Spinal cord (tissue), 10 donors: ENCODE data around the gene AFTPH. TPM values are rescaled to one million over a fixed set of nuclear protein-coding genes. Genes with fewer than 3 reads are reported as not detected.
A peak's percentile ranks its signal among the peaks of the same experiment; 100 is the strongest.
"Not testable (repeated sequence)": the region's sequence is repeated elsewhere in the genome, so short reads cannot be mapped to it uniquely, and the experiment has no call there.

Experiments
- DNase-seq, 6 donors: peaks; one replicate each; pipeline versions ENCODE4 v3.0.0 to v3.0.0-alpha.2; 2013 to 2015; ENCODE audit warnings: low spot score in 6 of 6, low read depth in 4 of 6
- H3K27ac ChIP-seq: one replicate; pipeline ENCODE4 v1.5.1; 2013; ENCODE audit warnings: low read depth, low read length, control low read depth
- H3K27me3 ChIP-seq: one replicate; pipeline ENCODE4 v1.6.1; 2013; ENCODE audit warnings: low read length; ENCODE audit not compliant: control insufficient read depth, insufficient read depth
- H3K36me3 ChIP-seq: one replicate; pipeline ENCODE4 v1.6.1; 2013; ENCODE audit warnings: low read length; ENCODE audit not compliant: control insufficient read depth, insufficient read depth
- H3K4me1 ChIP-seq: one replicate; pipeline ENCODE4 v1.6.1; 2013; ENCODE audit warnings: low read length; ENCODE audit not compliant: control insufficient read depth, insufficient read depth
- H3K4me3 ChIP-seq: one replicate; pipeline ENCODE4 v1.5.1; 2013; ENCODE audit warnings: low read depth, low read length, control low read depth
- H3K9me3 ChIP-seq: one replicate; pipeline ENCODE4 v1.6.1; 2013; ENCODE audit warnings: low read length; ENCODE audit not compliant: control insufficient read depth, insufficient read depth
- WGBS: methylation state at CpG from one replicate; pipeline ENCODE4 v1.1.5; 2013; ENCODE audit warnings: missing lambda C conversion rate; ENCODE audit not compliant: insufficient coverage; 5-methylcytosine and 5-hydroxymethylcytosine counted together
- polyA plus RNA-seq, 2 donors: library from polyadenylated mRNA; unstranded; fragments of 120-200 nt; gene quantifications; one replicate each; pipeline ENCODE4 v1.2.1, GENCODE V29; 2013; ENCODE audit not compliant: insufficient read length in 2 of 2
- total RNA-seq, 2 donors: library from RNA; depleted of rRNA in 1 of 2; stranded (reverse); fragments of 120-200 nt in 1 of 2; fragments of >200 nt in 1 of 2; gene quantifications; one replicate each; pipeline versions ENCODE4 v1.2.3 to v1.2.4, GENCODE V29; 2013 to 2014
- donor health status: healthy.

AFTPH gene
- total and polyA plus RNA-seq, 4 donors = 38.0 to 63.6 (median 50.6) TPM

GRCh38 chr2:64516651-64517510 lies 7.2 kb upstream of the AFTPH start:
- 78% methylated on average over 7 of the region's 7 CpGs for WGBS

DNA sequence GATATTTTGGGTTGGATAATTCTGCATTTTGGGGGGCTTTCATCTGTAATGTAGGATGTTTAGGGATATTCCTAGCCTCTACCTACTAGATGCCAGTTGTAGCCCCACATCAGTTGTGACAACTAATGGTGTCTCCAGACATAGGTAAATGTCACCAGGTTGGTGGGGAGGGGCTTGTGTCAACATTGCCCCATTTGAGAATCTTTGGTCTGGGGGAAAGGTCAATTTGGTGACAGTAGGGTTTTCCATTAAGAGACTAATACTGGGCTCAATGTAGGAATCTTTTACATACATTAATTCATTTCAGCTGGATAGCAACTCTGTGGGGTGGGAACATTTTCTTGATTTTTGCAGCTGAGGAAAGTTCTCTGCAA lies 6.6 kb upstream of the AFTPH start:
- Histone ChIP-seq H3K4me1 (no peaks in the 10 kb centered on the region), H3K9me3 (no peaks in the 10 kb centered on the region), H3K27ac (no peak overlapping the region), H3K27me3 (no peaks in the 10 kb centered on the region), H3K4me3 (no peak overlapping the region), H3K36me3 (no peaks in the 10 kb centered on the region)
- no peak for DNase-seq

More at GRCh38 chr2:64516651-64517510, 7.2 kb upstream of the AFTPH start:
- peak in 1 of 6 donors; percentile 20 for DNase-seq
- no peaks in the 10 kb centered on the region for H3K36me3 ChIP-seq
- H3K27ac ChIP-seq = no peak overlapping the region
- H3K4me1 ChIP-seq = no peaks in the 10 kb centered on the region
- no peaks in the 10 kb centered on the region for H3K9me3 ChIP-seq
- no peak overlapping the region for H3K4me3 ChIP-seq
- H3K27me3 ChIP-seq = no peaks in the 10 kb centered on the region

- Histone ChIP-seq H3K4me1 (peaks cover 5% of the 10 kb centered on the region), H3K27me3 (no peaks in the 10 kb centered on the region), H3K27ac (peak overlapping the region; percentile 96), H3K9me3 (no peaks in the 10 kb centered on the region), H3K4me3 (peak overlapping the region; percentile 94), H3K36me3 (no peaks in the 10 kb centered on the region)
- DNase-seq = peak; percentile 79 to 97 (median 86)
- 0% methylated on average over 4 of the region's 16 CpGs for WGBS
Measured at GRCh38 chr2:64522843-64523428, 1.2 kb upstream of the AFTPH start.

- no peaks in the 10 kb centered on the region for H3K27me3 ChIP-seq
- H3K9me3 ChIP-seq = no peaks in the 10 kb centered on the region
- H3K4me1 ChIP-seq = peaks cover 5% of the 10 kb centered on the region
- 0% methylated on average over 46 of the region's 48 CpGs for WGBS
- H3K27ac ChIP-seq = peak overlapping the region; percentile 96
- DNase-seq = peak in 1 of 6 donors; percentile 56
- H3K4me3 ChIP-seq = peak overlapping the region; percentile 94
- no peaks in the 10 kb centered on the region for H3K36me3 ChIP-seq
Measured at GRCh38 chr2:64524604-64525316, 632 bp downstream of the AFTPH start.

DNA sequence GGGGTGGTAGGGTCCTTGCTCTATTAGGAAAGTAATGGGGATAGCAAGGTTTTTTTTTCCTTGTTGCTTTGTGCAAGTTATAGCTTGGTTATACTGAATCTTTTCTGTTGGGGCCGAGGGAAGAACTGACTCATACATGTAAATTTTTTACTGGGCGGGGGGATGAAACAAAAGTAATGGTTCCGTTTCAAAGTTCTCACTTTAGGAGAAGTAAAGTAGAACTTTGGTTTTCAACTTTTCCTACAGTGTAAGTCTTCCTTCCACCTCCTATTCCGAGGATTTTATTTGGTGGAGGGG lies 1.1 kb downstream of the AFTPH start:
- H3K27me3 ChIP-seq = no peaks in the 10 kb centered on the region

DNA sequence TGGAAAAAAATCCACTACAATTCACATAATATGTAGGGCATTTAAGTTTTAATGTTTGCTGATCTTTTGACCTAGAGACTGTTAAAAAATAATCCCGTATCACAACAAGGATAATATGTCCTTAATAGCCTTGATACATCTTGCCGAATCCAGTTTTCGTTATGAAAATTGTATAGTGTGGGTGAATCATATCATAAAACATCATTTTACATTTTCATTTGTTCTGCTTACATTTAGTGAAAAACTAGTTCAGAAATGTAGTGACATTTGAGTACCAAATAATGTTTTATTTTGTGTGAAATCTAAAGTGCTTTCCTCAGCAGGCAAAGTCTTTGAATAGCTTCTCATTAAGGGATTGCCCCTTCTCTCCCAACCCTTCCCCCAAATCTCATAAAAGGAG lies 1.9 kb downstream of the AFTPH start:
- Histone ChIP-seq H3K36me3 (no peaks in the 10 kb centered on the region), H3K9me3 (no peaks in the 10 kb centered on the region), H3K27ac (no peak overlapping the region), H3K4me3 (no peak overlapping the region), H3K4me1 (peaks cover 5% of the 10 kb centered on the region), H3K27me3 (no peaks in the 10 kb centered on the region)
- no CpG with 5 or more reads among the region's 3 CpGs for WGBS
- DNase-seq = no peak

More for the DNA sequence above, 1.1 kb downstream of the AFTPH start:
- Histone ChIP-seq H3K4me3 (peak overlapping the region; percentile 94), H3K4me1 (peaks cover 5% of the 10 kb centered on the region), H3K36me3 (no peaks in the 10 kb centered on the region), H3K27ac (peak overlapping the region; percentile 96), H3K9me3 (no peaks in the 10 kb centered on the region)
- WGBS = no CpG with 5 or more reads among the region's 4 CpGs
- DNase-seq = no peak

DNA sequence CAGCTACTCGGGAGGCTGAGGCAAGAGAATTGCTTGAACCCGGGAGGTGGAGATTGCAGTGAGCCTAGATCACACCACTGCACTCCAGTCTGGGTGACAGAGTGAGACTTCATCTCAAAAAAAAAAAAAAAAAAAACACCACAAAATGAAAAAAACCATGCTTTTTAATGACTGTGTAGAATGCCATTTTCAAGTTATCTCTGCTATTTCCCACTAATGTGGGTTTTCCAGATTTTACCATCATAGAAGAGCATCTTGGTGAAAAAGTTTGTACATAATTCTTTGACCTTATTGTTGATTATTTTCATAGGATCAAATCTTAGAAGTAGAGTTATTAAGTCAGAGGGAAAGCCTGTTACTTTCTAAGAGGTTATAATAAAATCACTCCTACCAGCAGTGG lies 6.8 kb downstream of the AFTPH start:
- not testable (repeated sequence) for H3K9me3 ChIP-seq, H3K4me1 ChIP-seq, H3K36me3 ChIP-seq, H3K27ac ChIP-seq, H3K27me3 ChIP-seq, DNase-seq, H3K4me3 ChIP-seq
- 100% methylated on average over 1 of the region's 2 CpGs for WGBS

DNA sequence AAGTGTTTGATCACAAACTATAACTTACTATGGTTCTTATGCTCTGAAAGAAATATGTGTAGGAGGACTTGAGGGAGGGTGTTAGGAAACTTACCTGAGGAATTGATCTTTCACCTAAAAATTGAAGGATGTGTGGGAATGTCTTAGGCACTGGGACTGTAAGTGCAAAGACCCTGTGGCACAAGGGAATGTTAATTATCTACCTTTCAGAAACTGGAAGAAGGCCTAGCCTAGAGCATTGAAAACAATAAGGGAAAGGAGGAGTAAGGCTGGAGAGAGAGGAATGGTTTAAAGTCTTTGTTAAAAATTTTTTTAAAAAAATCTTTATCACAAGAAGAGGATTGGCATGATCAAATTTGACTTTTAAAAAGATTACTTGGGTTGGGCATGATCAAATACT lies 7.9 kb downstream of the AFTPH start:
- no peaks in the 10 kb centered on the region for H3K9me3 ChIP-seq
- no peak overlapping the region for H3K27ac ChIP-seq
- no peak for DNase-seq
- H3K36me3 ChIP-seq = no peaks in the 10 kb centered on the region
- H3K27me3 ChIP-seq = no peaks in the 10 kb centered on the region
- H3K4me3 ChIP-seq = no peak overlapping the region
- no peaks in the 10 kb centered on the region for H3K4me1 ChIP-seq

DNA sequence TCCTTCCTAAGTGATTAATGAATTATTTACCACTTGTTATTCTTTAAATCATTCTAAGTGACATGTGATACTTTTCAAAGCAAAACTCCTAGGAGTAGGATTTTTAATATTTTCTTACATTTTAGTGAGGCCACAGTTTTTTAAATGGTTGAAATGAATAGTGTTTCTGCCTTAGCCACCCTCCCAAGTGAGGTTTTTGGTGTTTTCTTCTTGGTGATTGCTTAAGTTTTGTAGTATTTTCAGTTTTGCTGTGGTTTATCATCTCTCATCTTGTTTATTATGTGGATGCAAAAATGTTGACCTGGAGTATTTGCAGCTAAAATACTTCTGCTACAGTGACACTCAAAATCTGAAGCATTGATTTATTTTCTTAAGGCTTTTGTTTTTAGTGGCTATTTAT lies 9.8 kb downstream of the AFTPH start:
- Histone ChIP-seq H3K36me3 (no peaks in the 10 kb centered on the region), H3K27ac (no peak overlapping the region), H3K27me3 (no peaks in the 10 kb centered on the region), H3K4me1 (no peaks in the 10 kb centered on the region), H3K4me3 (no peak overlapping the region), H3K9me3 (no peaks in the 10 kb centered on the region)
- DNase-seq = no peak

GRCh38 chr2:64534363-64534762 lies 10.2 kb downstream of the AFTPH start:
- H3K36me3 ChIP-seq = no peaks in the 10 kb centered on the region
- H3K4me3 ChIP-seq = no peak overlapping the region
- no peaks in the 10 kb centered on the region for H3K4me1 ChIP-seq
- 80% methylated on average over 1 of the region's 3 CpGs for WGBS
- DNase-seq = no peak
- H3K27ac ChIP-seq = no peak overlapping the region
- no peaks in the 10 kb centered on the region for H3K27me3 ChIP-seq
- H3K9me3 ChIP-seq = no peaks in the 10 kb centered on the region
